H1 (cell line): ENCODE measurements around the gene SPPL2A. TPM values are rescaled to one million over a fixed set of nuclear protein-coding genes. Genes with fewer than 3 reads are reported as not detected.

Source experiments
- HDAC6 ChIP-seq: IDR thresholded peaks from one replicate; pipeline ENCODE4 v1.7.1; 2012; ENCODE audit warnings: low read depth, mild to moderate bottlenecking, inconsistent platforms, low read length, moderate library complexity
- RAD21 ChIP-seq, 2 experiments: IDR thresholded peaks in 1 of 2; conservative IDR thresholded peaks in 1 of 2; 2 replicates each; pipeline ENCODE4 v1.6.1; 2011; ENCODE audit warnings: low read depth in 2 of 2, low read length in 2 of 2, improper control_type of control experiment in 1 of 2, inconsistent platforms in 1 of 2, mild to moderate bottlenecking in 1 of 2, moderate library complexity in 1 of 2
- polyA plus RNA-seq, 7 experiments: library from polyadenylated mRNA; depleted of rRNA in 3 of 7; stranded (reverse) in 5 of 7; unstranded in 2 of 7; fragments of >200 nt in 5 of 7; fragments of 200-250 nt in 2 of 7; gene quantifications; 1 replicate in 5 of 7; 2 replicates in 1 of 7; 4 replicates in 1 of 7; pipeline versions ENCODE4 v1.2.1 to v1.2.3, GENCODE V29; 2011 to 2013; ENCODE audit warnings: missing spikeins in 2 of 7, mixed read lengths in 2 of 7
- total RNA-seq: library from RNA; stranded (reverse); fragmentation: NEBNext Ultra II Directional; extraction: Animal tissue kit (Norgen Biotek cat#: 25700); gene quantifications from 2 replicates; pipeline ENCODE4 v1.2.1, GENCODE V29; 2021
- TF ChIP-seq, protein P1 (sequence below): IDR thresholded peaks from 2 replicates; pipeline ENCODE4 v1.6.1; 2011; ENCODE audit warnings: low read depth, mild to moderate bottlenecking, low read length; ENCODE audit not compliant: insufficient read depth

The SPPL2A gene
- total and polyA plus RNA-seq, 2 of the 8 experiments (the other 6 are each of a cell fraction or from before 2014, with no cell fraction given): 15.6 to 52.9 TPM

DNA sequence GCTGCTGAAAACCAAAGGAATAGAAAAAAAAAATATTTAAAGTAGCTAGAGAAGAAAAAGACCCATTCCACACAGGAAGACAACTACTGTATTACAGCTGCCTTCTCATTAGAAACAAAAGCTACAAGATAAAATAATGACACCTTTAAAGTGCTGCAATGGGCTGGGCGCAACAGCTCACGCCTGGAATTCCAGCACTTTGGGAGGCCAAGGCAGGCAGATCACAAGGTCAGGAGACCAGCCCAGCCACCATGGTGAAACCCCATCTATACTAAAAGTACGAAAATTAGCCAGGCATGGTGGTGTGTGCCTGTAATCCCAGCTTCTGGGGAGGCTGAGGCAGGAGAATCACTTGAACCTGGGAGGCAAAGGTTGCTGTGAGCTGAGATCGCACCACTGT, 110.0 kb downstream of the SPPL2A start (continued):
- TF ChIP-seq, protein P1, sequence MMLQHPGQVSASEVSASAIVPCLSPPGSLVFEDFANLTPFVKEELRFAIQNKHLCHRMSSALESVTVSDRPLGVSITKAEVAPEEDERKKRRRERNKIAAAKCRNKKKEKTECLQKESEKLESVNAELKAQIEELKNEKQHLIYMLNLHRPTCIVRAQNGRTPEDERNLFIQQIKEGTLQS: no peak
- no peak for TF ChIP-seq RAD21 (IDR thresholded peaks at IDR 0.05 in 1 of 2, conservative IDR thresholded peaks at IDR 0.05 in 1 of 2; ENCODE audit: low read depth in 2 of 2, low read length in 2 of 2)
- TF ChIP-seq HDAC6: no peak
